Spinal cord (tissue), 10 donors: ENCODE data around the gene AHI1. TPM values are rescaled to one million over a fixed set of nuclear protein-coding genes. Genes with fewer than 3 reads are reported as not detected.
"Not testable (repeated sequence)": the region's sequence is repeated elsewhere in the genome, so short reads cannot be mapped to it uniquely, and the experiment has no call there.

Experiments
- DNase-seq, 6 donors: peaks; one replicate each; pipeline versions ENCODE4 v3.0.0 to v3.0.0-alpha.2; 2013 to 2015; ENCODE audit warnings: low spot score in 6 of 6, low read depth in 4 of 6
- H3K27ac ChIP-seq: one replicate; pipeline ENCODE4 v1.5.1; 2013; ENCODE audit warnings: low read depth, low read length, control low read depth
- H3K27me3 ChIP-seq: one replicate; pipeline ENCODE4 v1.6.1; 2013; ENCODE audit warnings: low read length; ENCODE audit not compliant: control insufficient read depth, insufficient read depth
- H3K36me3 ChIP-seq: one replicate; pipeline ENCODE4 v1.6.1; 2013; ENCODE audit warnings: low read length; ENCODE audit not compliant: control insufficient read depth, insufficient read depth
- H3K4me1 ChIP-seq: one replicate; pipeline ENCODE4 v1.6.1; 2013; ENCODE audit warnings: low read length; ENCODE audit not compliant: control insufficient read depth, insufficient read depth
- H3K4me3 ChIP-seq: one replicate; pipeline ENCODE4 v1.5.1; 2013; ENCODE audit warnings: low read depth, low read length, control low read depth
- H3K9me3 ChIP-seq: one replicate; pipeline ENCODE4 v1.6.1; 2013; ENCODE audit warnings: low read length; ENCODE audit not compliant: control insufficient read depth, insufficient read depth
- WGBS: methylation state at CpG from one replicate; pipeline ENCODE4 v1.1.5; 2013; ENCODE audit warnings: missing lambda C conversion rate; ENCODE audit not compliant: insufficient coverage; 5-methylcytosine and 5-hydroxymethylcytosine counted together
- polyA plus RNA-seq, 2 donors: library from polyadenylated mRNA; unstranded; fragments of 120-200 nt; gene quantifications; one replicate each; pipeline ENCODE4 v1.2.1, GENCODE V29; 2013; ENCODE audit not compliant: insufficient read length in 2 of 2
- total RNA-seq, 2 donors: library from RNA; depleted of rRNA in 1 of 2; stranded (reverse); fragments of 120-200 nt in 1 of 2; fragments of >200 nt in 1 of 2; gene quantifications; one replicate each; pipeline versions ENCODE4 v1.2.3 to v1.2.4, GENCODE V29; 2013 to 2014
- donor health status: healthy.

AHI1 gene
- total and polyA plus RNA-seq, 4 donors = 57.7 to 131 (median 85.2) TPM

DNA sequence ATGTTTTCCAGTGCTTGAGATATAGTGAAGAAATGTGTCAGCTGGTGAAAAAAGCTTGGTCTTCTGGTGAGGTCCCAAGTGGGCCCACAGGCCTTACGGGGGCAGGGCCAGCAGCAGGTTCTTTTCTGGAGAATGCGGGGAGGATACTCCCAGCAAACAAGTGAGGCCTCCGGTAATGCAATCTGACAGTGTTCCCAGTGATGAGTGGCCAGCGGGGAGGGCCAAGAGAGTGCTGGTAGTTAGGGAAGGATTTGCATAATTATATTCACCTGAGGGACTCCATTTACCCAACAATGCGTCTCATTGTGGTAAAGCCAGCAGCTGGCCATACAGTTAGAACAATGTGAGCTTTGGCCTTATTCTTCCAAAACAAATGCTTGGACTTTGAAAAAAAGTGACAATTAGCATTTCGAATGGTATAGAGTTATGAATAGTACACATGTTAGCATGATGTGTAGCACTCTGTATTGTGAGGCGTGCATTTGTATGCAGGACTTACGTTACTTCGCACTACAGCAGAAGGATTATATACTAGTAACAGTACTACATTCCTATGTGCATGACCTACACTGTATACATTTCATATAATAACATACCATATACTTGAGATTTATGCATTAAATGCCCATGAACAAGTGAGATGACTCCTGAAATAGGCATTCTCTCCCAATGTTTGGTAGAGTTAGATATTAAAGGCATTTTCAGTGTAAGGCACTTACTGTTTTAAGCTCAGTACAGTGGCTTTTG lies 246.6 kb downstream of the AHI1 start:
- H3K27me3 ChIP-seq = no peaks in the 10 kb centered on the region
- no peak for DNase-seq
- no peaks in the 10 kb centered on the region for H3K9me3 ChIP-seq
- no peak overlapping the region for H3K27ac ChIP-seq
- H3K4me1 ChIP-seq = peaks cover 3% of the 10 kb centered on the region
- WGBS = 48% methylated on average over 3 of the region's 9 CpGs
- no peak overlapping the region for H3K4me3 ChIP-seq
- H3K36me3 ChIP-seq = no peaks in the 10 kb centered on the region

GRCh38 chr6:135250234-135250633 lies 247.3 kb downstream of the AHI1 start:
- H3K27me3 ChIP-seq = no peaks in the 10 kb centered on the region
- no peaks in the 10 kb centered on the region for H3K9me3 ChIP-seq
- H3K27ac ChIP-seq = no peak overlapping the region
- H3K4me1 ChIP-seq = peaks cover 3% of the 10 kb centered on the region
- 84% methylated on average over 8 of the region's 9 CpGs for WGBS
- no peak overlapping the region for H3K4me3 ChIP-seq
- H3K36me3 ChIP-seq = no peaks in the 10 kb centered on the region
- no peak for DNase-seq

GRCh38 chr6:135246412-135247012 lies 251.0 kb downstream of the AHI1 start:
- H3K36me3 ChIP-seq, H3K4me1 ChIP-seq, H3K27me3 ChIP-seq, H3K9me3 ChIP-seq, H3K27ac ChIP-seq, DNase-seq, H3K4me3 ChIP-seq: not testable (repeated sequence)
- WGBS = 95% methylated on average over 6 of the region's 8 CpGs

DNA sequence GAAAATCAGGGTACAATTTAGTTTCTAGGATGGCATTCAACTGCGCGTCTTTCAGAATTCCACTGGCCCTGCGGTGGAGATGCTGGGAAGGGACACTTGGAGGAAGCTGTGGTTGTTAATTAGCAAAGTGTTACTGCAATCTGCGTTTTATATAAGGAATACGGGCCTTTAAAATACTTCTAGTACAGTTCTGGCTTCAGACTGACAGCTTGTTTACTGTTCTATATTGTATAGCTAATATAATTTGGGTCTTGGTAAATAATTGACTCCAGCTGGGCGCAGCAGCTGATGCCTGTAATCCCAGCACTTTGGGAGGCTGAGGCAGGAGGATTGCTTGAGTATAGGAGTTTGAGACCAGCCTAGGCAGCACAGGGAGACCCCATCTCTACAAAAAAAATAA lies 252.7 kb downstream of the AHI1 start:
- H3K4me3 ChIP-seq = no peak overlapping the region
- DNase-seq = no peak
- no peaks in the 10 kb centered on the region for H3K27me3 ChIP-seq
- no peaks in the 10 kb centered on the region for H3K36me3 ChIP-seq
- no peaks in the 10 kb centered on the region for H3K4me1 ChIP-seq
- no peaks in the 10 kb centered on the region for H3K9me3 ChIP-seq
- 100% methylated on average over 4 of the region's 6 CpGs for WGBS
- no peak overlapping the region for H3K27ac ChIP-seq

GRCh38 chr6:135243871-135244796 lies 253.4 kb downstream of the AHI1 start:
- no CpG with 5 or more reads among the region's 7 CpGs for WGBS

GRCh38 chr6:135240711-135241110 lies 256.8 kb downstream of the AHI1 start:
- no peaks in the 10 kb centered on the region for H3K9me3 ChIP-seq
- H3K27ac ChIP-seq = no peak overlapping the region
- DNase-seq = no peak
- H3K27me3 ChIP-seq = no peaks in the 10 kb centered on the region
- H3K4me3 ChIP-seq = no peak overlapping the region
- H3K36me3 ChIP-seq = no peaks in the 10 kb centered on the region
- H3K4me1 ChIP-seq = no peaks in the 10 kb centered on the region
- WGBS = no CpG with 5 or more reads among the region's 5 CpGs

More at GRCh38 chr6:135243871-135244796, 253.4 kb downstream of the AHI1 start:
- Histone ChIP-seq H3K9me3 (no peaks in the 10 kb centered on the region), H3K4me3 (no peak overlapping the region), H3K27me3 (no peaks in the 10 kb centered on the region), H3K27ac (no peak overlapping the region), H3K36me3 (no peaks in the 10 kb centered on the region), H3K4me1 (no peaks in the 10 kb centered on the region)
- DNase-seq = no peak

DNA sequence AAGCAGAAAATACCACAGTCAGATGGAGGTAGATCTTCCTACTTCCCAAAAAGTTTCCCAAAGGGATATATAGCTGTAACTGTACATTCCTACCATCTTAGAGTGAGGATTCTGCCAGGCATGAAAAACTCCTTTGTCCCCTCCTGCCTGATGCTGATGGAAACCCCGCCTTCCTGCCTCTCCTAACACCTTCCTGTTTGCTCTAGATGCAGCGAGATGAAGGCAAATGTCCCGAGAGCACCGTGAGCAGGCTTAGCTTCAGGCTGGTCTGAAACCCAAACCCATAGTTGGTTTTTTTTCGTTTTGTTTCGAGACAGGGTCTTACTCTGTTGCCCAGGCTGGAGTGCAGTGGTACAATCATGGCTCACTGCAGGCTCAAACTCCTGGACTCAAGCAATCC lies 260.8 kb downstream of the AHI1 start:
- Histone ChIP-seq H3K9me3 (no peaks in the 10 kb centered on the region), H3K4me1 (no peaks in the 10 kb centered on the region), H3K27ac (no peak overlapping the region), H3K36me3 (no peaks in the 10 kb centered on the region), H3K4me3 (no peak overlapping the region), H3K27me3 (no peaks in the 10 kb centered on the region)
- 72% methylated on average over 6 of the region's 6 CpGs for WGBS
- no peak for DNase-seq

- Histone ChIP-seq H3K27ac (no peak overlapping the region), H3K27me3 (no peaks in the 10 kb centered on the region)
- no peak for DNase-seq
These were observed 261.2 kb downstream of the AHI1 start for GRCh38 chr6:135236319-135236718.

DNA sequence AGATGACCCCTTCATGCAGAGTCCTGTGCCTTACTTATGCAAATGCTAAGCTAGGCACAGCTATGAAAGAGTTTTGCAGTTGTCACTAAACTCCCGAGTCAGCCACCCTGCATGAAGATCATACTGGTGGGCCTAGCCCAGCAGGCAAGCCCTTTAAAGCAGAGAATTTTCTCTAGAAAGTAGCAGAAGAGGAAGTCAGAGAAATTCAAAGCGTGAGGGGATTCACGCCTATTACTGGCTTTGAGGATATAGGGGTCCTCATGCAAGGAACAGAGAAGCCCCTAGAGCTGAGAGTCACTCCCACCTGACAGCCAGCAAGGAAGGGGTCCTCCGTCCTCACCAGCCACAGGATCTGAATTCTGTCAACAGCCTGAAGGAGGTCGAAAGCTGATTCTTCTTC lies 261.8 kb downstream of the AHI1 start:
- Histone ChIP-seq H3K4me3 (no peak overlapping the region), H3K27ac (no peak overlapping the region), H3K9me3 (no peaks in the 10 kb centered on the region), H3K36me3 (no peaks in the 10 kb centered on the region), H3K4me1 (no peaks in the 10 kb centered on the region), H3K27me3 (no peaks in the 10 kb centered on the region)
- WGBS = 98% methylated on average over 5 of the region's 5 CpGs
- DNase-seq = no peak

More at GRCh38 chr6:135236319-135236718, 261.2 kb downstream of the AHI1 start:
- no peaks in the 10 kb centered on the region for H3K4me1 ChIP-seq
- no peak overlapping the region for H3K4me3 ChIP-seq
- no peaks in the 10 kb centered on the region for H3K9me3 ChIP-seq
- H3K36me3 ChIP-seq = no peaks in the 10 kb centered on the region
- WGBS = 83% methylated on average over 1 of the region's 1 CpG
